Mesenchymal stem cell (in vitro differentiated cells and primary cell): Measurements from ENCODE around the gene AIG1.

Source experiments
- DNase-seq: peaks from one replicate; pipeline ENCODE4 v3.0.0-alpha.2; 2013
- H2AFZ ChIP-seq: one replicate; pipeline ENCODE4 v1.6.1; 2013; ENCODE audit warnings: low read depth, mild to moderate bottlenecking, control low read depth, inconsistent platforms, low read length, moderate library complexity
- H2AK5ac ChIP-seq: 2 replicates; pipeline ENCODE4 v1.6.1; 2013; ENCODE audit warnings: low read length, moderate library complexity, mild to moderate bottlenecking, inconsistent platforms; ENCODE audit not compliant: severe bottlenecking
- H2BK120ac ChIP-seq: one replicate; pipeline ENCODE4 v1.6.1; 2013; ENCODE audit warnings: low read depth, mild to moderate bottlenecking, inconsistent platforms, low read length, moderate library complexity
- H2BK12ac ChIP-seq, 2 experiments: one replicate each; pipeline ENCODE4 v1.6.1; 2013; ENCODE audit warnings: inconsistent platforms in 2 of 2, low read length in 2 of 2, mild to moderate bottlenecking in 2 of 2, moderate library complexity in 2 of 2, control low read depth in 1 of 2
- H2BK15ac ChIP-seq: one replicate; pipeline ENCODE4 v1.6.1; 2013; ENCODE audit warnings: mild to moderate bottlenecking, low read depth, inconsistent platforms; ENCODE audit not compliant: poor library complexity, severe bottlenecking
- H2BK5ac ChIP-seq: 2 replicates; pipeline ENCODE4 v1.6.1; 2013; ENCODE audit warnings: low read depth, mild to moderate bottlenecking, low read length, control low read depth, inconsistent platforms; ENCODE audit not compliant: poor library complexity, severe bottlenecking
- H3K14ac ChIP-seq, 2 experiments: one replicate each; pipeline ENCODE4 v1.6.1; 2013; ENCODE audit warnings: inconsistent platforms in 2 of 2, low read length in 2 of 2, control low read depth in 1 of 2, mild to moderate bottlenecking in 1 of 2, moderate library complexity in 1 of 2
- H3K18ac ChIP-seq, 2 experiments: one replicate each; pipeline ENCODE4 v1.6.1; 2013; ENCODE audit warnings: inconsistent platforms in 2 of 2, low read length in 2 of 2, control low read depth in 1 of 2, low read depth in 1 of 2, mild to moderate bottlenecking in 1 of 2
- H3K23ac ChIP-seq, 2 experiments: one replicate each; pipeline ENCODE4 v1.6.1; 2013; ENCODE audit warnings: inconsistent platforms in 2 of 2, low read length in 2 of 2, mild to moderate bottlenecking in 2 of 2, moderate library complexity in 2 of 2, control low read depth in 1 of 2
- H3K27ac ChIP-seq: 2 replicates; pipeline ENCODE4 v1.5.1; 2013; ENCODE audit warnings: mild to moderate bottlenecking, moderate library complexity, low read length, control low read depth, inconsistent platforms; ENCODE audit not compliant: poor library complexity, severe bottlenecking
- H3K27me3 ChIP-seq, 2 experiments: 2 replicates each; pipeline versions ENCODE4 v1.6.1 to v1.7.0; 2013; ENCODE audit warnings: low read length in 2 of 2, mild to moderate bottlenecking in 2 of 2, moderate library complexity in 2 of 2, control low read depth in 1 of 2, inconsistent platforms in 1 of 2; ENCODE audit not compliant: control insufficient read depth in 1 of 2, insufficient read depth in 1 of 2
- H3K36me3 ChIP-seq, 2 experiments: 2 replicates each; pipeline versions ENCODE4 v1.6.1 to v1.7.0; 2013; ENCODE audit warnings: low read length in 2 of 2, control low read depth in 1 of 2, inconsistent platforms in 1 of 2, low read depth in 1 of 2, mild to moderate bottlenecking in 1 of 2; ENCODE audit not compliant: insufficient read depth in 2 of 2, control insufficient read depth in 1 of 2
- H3K4ac ChIP-seq, 2 experiments: one replicate each; pipeline ENCODE4 v1.6.1; 2013; ENCODE audit warnings: inconsistent platforms in 2 of 2, low read length in 2 of 2, mild to moderate bottlenecking in 2 of 2, moderate library complexity in 2 of 2, control low read depth in 1 of 2, low read depth in 1 of 2
- H3K4me1 ChIP-seq: 2 replicates; pipeline ENCODE4 v1.6.1; 2013; ENCODE audit warnings: low read depth, low read length, control low read depth; ENCODE audit not compliant: control insufficient read depth, insufficient read depth
- H3K4me2 ChIP-seq: 2 replicates; pipeline ENCODE4 v1.6.1; 2013; ENCODE audit warnings: low read length, mild to moderate bottlenecking, inconsistent platforms; ENCODE audit not compliant: poor library complexity, severe bottlenecking
- H3K4me3 ChIP-seq, 2 experiments: 2 replicates each; pipeline versions ENCODE4 v1.5.1 to v1.7.0; 2013; ENCODE audit warnings: low read length in 2 of 2, mild to moderate bottlenecking in 2 of 2, control low read depth in 1 of 2, low read depth in 1 of 2; ENCODE audit not compliant: insufficient read depth in 1 of 2
- H3K79me1 ChIP-seq: replicated peaks from 2 replicates; pipeline ENCODE4 v1.6.1; 2013; ENCODE audit warnings: mild to moderate bottlenecking, control low read depth, low read length, inconsistent platforms; ENCODE audit not compliant: poor library complexity, severe bottlenecking
- H3K9ac ChIP-seq: 2 replicates; pipeline ENCODE4 v1.7.0; 2013; ENCODE audit warnings: mild to moderate bottlenecking, low read length, moderate library complexity
- H3K9me3 ChIP-seq: 2 replicates; pipeline ENCODE4 v1.7.0; 2013; ENCODE audit warnings: mild to moderate bottlenecking, low read length; ENCODE audit not compliant: control insufficient read depth
- H4K8ac ChIP-seq: one replicate; pipeline ENCODE4 v1.6.1; 2013; ENCODE audit warnings: inconsistent platforms, mild to moderate bottlenecking, low read length, moderate library complexity
- H4K91ac ChIP-seq: one replicate; pipeline ENCODE4 v1.6.1; 2013; ENCODE audit warnings: mild to moderate bottlenecking, low read length, inconsistent platforms
- WGBS: methylation state at CpG from one replicate; pipeline ENCODE4 v1.1.7; 2013; ENCODE audit warnings: mixed read lengths; 5-methylcytosine and 5-hydroxymethylcytosine counted together

The AIG1 gene

GRCh38 chr6:143261899-143262436, 201.3 kb downstream of the AIG1 start:
- Histone ChIP-seq H2BK120ac (no peak overlapping the region), H2BK5ac (no peak overlapping the region), H3K4ac (no peak overlapping the region), H3K18ac (no peak overlapping the region), H2AK5ac (no peak overlapping the region), H3K4me3 (no peak overlapping the region), H3K4me1 (peaks cover 2% of the 10 kb centered on the region), H4K91ac (no peak overlapping the region), H4K8ac (no peak overlapping the region), H3K14ac (no peak overlapping the region), H2BK15ac (no peak overlapping the region), H3K9me3 (no peaks in the 10 kb centered on the region), H3K27ac (no peak overlapping the region), H3K9ac (no peak overlapping the region), H3K79me1 (peaks cover 2% of the 10 kb centered on the region), H3K27me3 (no peaks in the 10 kb centered on the region), H2BK12ac (no peak overlapping the region), H3K4me2 (no peak overlapping the region), H3K23ac (no peak overlapping the region), H2AFZ (no peak overlapping the region), H3K36me3 (no peaks in the 10 kb centered on the region)
- DNase-seq, result no peak
- no CpG with 5 or more reads among the region's 3 CpGs for WGBS

GRCh38 chr6:143262859-143263258, 202.2 kb downstream of the AIG1 start:
- H3K4me2 ChIP-seq, result no peak overlapping the region
- no peak overlapping the region for H4K91ac ChIP-seq
- H3K36me3 ChIP-seq, result no peaks in the 10 kb centered on the region
- H3K23ac ChIP-seq, result no peak overlapping the region
- no peak overlapping the region for H2BK15ac ChIP-seq
- H3K27me3 ChIP-seq, result no peaks in the 10 kb centered on the region
- no peak overlapping the region for H3K14ac ChIP-seq
- H3K4me1 ChIP-seq, result peaks cover 2% of the 10 kb centered on the region
- no peak overlapping the region for H3K4ac ChIP-seq
- no peak overlapping the region for H2BK5ac ChIP-seq
- H2AFZ ChIP-seq, result no peak overlapping the region
- H3K27ac ChIP-seq, result no peak overlapping the region
- no peak for DNase-seq
- H3K18ac ChIP-seq, result no peak overlapping the region
- no peak overlapping the region for H3K4me3 ChIP-seq
- H3K9ac ChIP-seq, result no peak overlapping the region
- H2BK12ac ChIP-seq, result no peak overlapping the region
- no peak overlapping the region for H4K8ac ChIP-seq
- no peak overlapping the region for H2BK120ac ChIP-seq
- H2AK5ac ChIP-seq, result no peak overlapping the region
- WGBS, result 89% methylated on average over 2 of the region's 2 CpGs
- H3K79me1 ChIP-seq, result peaks cover 2% of the 10 kb centered on the region
- H3K9me3 ChIP-seq, result no peaks in the 10 kb centered on the region

GRCh38 chr6:143264379-143264778, 203.7 kb downstream of the AIG1 start:
- Histone ChIP-seq H3K18ac (no peak overlapping the region), H3K27ac (no peak overlapping the region), H2BK12ac (no peak overlapping the region), H3K27me3 (no peaks in the 10 kb centered on the region), H2BK5ac (no peak overlapping the region), H3K4me3 (no peak overlapping the region), H3K4me1 (peaks cover 2% of the 10 kb centered on the region), H2AFZ (no peak overlapping the region), H2BK15ac (no peak overlapping the region), H3K4ac (no peak overlapping the region), H3K14ac (no peak overlapping the region), H3K23ac (no peak overlapping the region), H4K91ac (no peak overlapping the region), H3K79me1 (peaks cover 2% of the 10 kb centered on the region), H3K4me2 (no peak overlapping the region), H3K9me3 (no peaks in the 10 kb centered on the region), H2BK120ac (no peak overlapping the region), H3K36me3 (no peaks in the 10 kb centered on the region), H4K8ac (no peak overlapping the region), H2AK5ac (no peak overlapping the region), H3K9ac (no peak overlapping the region)
- 98% methylated on average over 4 of the region's 5 CpGs for WGBS
- DNase-seq, result no peak

GRCh38 chr6:143264986-143265764, 204.5 kb downstream of the AIG1 start:
- Histone ChIP-seq H3K79me1 (peaks cover 2% of the 10 kb centered on the region), H3K9me3 (no peaks in the 10 kb centered on the region), H3K27ac (no peak overlapping the region), H3K4ac (no peak overlapping the region), H3K14ac (no peak overlapping the region), H2AK5ac (no peak overlapping the region), H3K36me3 (no peaks in the 10 kb centered on the region), H3K23ac (no peak overlapping the region), H3K9ac (no peak overlapping the region), H2BK120ac (no peak overlapping the region), H4K91ac (no peak overlapping the region), H3K4me3 (no peak overlapping the region), H3K4me1 (peaks cover 2% of the 10 kb centered on the region), H2BK5ac (no peak overlapping the region), H3K4me2 (no peak overlapping the region), H2AFZ (no peak overlapping the region), H4K8ac (no peak overlapping the region), H3K27me3 (no peaks in the 10 kb centered on the region), H2BK15ac (no peak overlapping the region), H2BK12ac (no peak overlapping the region), H3K18ac (no peak overlapping the region)
- no peak for DNase-seq
- WGBS, result 93% methylated on average over 2 of the region's 4 CpGs
